Activated naive CD4-positive, alpha-beta T cell treated with anti-CD3 and anti-CD28 coated beads, Interleukin-2, amount 50 U/mL, for 16 hours (primary cell): Measurements from ENCODE around the gene ZBTB7B.
A peak's percentile ranks its signal among the peaks of the same experiment; 100 is the strongest.

ENCODE experiments used
- DNase-seq: peaks from one replicate; pipeline ENCODE4 v3.0.0-alpha.2; 2020

The ZBTB7B gene

DNA sequence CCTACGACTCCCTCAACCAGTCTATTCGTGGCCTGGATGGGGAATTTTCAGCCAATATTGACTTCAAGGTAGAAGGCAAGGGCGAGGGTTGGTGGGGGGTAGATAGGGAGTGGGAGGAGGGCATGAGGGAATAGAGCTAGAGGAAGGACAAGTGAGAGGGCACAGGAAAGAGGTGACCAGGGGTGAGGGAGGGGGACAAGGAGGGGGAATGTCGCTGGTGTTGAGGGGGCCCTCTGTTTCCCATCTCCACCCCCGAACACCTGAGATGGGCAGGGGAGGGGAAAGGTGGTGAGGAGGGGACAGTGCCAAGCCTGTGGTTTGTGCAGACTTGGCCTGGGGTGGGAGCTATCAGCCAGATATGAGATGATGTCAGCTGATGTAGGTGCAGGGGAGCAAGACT lies 40.2 kb downstream of the ZBTB7B start:
- DNase-seq: no peak

DNA sequence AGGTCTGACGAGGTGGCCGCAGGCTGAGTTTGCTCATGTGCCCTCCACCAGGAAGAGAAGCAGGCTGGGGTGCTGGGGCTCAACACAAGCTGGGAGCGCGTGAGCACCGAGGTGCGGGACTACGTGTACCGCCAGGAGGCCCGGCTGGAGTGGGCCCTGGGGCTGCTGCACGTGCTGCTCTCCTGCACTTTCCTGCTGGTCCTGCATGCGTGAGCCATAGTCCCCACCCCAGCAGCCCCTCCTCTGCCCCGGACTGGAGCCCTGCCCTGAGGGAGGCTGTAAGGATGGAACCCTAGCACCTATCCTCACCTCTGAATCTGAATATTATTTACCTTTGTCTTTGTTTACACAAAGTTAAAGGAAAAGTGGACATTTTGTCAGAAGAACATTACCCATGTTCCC lies 40.7 kb downstream of the ZBTB7B start:
- DNase-seq: no peak

DNA sequence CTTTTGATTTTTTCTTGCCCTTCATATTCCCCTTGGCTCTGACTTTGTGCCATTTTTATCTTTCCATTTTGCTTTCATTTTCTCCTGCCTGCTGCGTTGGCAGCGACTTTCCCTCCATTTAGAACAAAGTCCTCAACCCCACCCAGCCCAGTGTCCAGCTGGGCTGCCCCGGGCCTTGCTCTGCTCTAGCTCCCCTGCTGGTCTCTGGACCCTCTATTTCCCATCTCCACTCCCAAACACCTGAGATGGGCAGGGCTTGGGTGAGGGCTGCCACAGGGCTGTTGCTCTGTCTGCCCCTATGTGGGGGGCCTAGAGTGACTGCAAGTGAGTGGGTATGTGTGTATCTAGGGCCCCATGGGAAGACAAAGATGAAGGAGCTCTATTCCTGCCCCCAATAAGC lies 41.2 kb downstream of the ZBTB7B start:
- DNase-seq: no peak

DNA sequence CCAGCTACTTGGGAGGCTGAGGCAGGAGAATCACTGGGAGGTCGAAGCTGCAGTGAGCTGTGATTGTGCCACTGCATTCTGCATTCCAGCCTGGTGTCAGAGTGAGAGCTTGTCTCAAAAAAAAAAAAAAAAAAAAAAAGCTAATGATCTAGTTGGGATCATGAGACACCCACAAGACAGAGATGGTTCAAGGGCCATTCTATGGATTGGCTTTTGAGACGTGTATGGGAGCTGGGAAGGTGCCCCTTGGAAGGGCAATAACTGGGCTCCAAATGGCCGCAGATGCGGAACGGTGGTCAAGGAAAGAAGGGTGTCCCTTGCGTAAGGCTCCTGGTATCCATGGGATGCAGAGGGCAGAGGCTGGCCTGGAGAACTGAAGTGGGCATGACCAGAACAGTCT lies 41.8 kb downstream of the ZBTB7B start:
- no peak for DNase-seq

DNA sequence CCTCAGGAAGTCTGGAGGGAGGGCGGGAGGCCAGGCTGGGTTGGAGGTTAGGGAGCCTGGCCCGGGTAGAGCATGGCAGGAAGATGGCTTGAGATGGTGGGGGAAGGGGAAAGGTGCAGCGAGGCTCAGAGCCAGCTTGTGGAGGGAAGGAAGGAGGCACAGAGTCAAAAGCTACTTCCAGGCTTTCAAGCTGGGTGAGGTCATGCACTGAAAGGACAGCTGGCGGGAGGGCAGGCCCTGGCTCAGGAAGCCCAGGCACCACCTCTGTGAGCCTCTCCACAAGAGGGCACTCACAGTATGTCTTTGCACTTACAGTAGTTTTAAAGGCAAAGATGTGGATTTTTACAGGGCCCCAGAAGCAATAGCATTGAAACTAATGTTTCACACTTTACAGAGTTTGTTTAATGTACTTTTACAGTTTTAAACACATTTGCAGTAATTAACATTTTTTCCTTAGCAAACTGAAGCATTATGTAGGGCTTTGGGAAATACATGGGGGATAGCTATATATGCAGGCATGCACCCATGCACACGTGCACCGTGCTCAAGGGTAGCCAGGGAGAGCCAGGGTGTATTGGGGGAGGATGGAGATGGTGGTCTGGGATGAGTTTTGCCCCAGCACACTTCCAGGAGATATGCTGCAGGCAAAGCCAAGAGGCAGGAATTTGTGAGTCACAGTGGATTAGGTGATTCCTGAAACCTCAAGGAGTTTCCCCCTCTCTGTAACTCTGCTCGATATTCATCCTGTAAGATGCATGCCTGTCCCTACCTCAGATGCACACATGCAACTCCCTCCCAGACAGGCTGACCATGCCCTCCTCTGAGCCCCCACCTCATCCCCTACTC lies 42.4 kb downstream of the ZBTB7B start:
- DNase-seq: peak; percentile 60

DNA sequence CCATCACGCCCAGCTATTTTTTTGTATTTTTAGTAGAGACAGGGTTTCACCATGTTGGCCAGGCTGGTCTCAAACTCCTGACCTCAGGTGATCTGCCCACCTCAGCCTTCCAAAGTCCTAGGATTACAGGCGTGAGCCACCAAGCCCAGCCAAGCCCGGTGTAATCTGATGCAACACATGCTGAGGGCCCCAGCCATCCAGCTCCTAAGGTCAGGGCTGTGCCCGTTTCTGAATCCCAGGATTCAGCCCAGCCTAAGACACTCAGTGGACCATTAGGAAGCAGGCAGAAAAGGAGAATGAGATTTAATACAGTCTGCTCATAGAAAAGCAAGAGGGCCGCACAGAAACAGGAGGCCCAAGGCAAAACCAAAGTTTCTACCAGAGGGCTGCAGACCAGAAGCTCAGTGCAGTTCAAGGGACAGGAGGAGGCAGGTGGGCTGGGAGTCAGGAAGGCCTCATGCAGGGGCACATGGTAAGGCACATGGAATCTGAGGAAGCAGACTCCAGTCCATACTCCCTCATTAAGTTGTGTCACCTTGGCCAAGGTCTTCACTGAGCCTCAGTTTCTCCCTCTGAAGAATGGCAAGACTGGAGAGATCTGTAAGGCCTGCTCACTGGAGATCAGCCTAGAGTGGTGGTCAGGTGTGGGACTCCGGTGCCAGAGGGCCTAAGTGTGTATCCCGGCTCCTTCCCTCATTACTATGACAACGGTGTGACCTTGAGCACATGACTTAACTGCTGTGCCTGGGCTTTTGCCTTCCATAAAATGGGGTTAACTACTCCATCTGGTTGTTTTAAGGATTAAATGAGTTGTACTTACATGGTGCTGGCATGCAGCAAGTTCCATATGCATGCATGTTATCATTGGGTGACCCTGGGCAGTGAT lies 46.1 kb downstream of the ZBTB7B start:
- DNase-seq: no peak

DNA sequence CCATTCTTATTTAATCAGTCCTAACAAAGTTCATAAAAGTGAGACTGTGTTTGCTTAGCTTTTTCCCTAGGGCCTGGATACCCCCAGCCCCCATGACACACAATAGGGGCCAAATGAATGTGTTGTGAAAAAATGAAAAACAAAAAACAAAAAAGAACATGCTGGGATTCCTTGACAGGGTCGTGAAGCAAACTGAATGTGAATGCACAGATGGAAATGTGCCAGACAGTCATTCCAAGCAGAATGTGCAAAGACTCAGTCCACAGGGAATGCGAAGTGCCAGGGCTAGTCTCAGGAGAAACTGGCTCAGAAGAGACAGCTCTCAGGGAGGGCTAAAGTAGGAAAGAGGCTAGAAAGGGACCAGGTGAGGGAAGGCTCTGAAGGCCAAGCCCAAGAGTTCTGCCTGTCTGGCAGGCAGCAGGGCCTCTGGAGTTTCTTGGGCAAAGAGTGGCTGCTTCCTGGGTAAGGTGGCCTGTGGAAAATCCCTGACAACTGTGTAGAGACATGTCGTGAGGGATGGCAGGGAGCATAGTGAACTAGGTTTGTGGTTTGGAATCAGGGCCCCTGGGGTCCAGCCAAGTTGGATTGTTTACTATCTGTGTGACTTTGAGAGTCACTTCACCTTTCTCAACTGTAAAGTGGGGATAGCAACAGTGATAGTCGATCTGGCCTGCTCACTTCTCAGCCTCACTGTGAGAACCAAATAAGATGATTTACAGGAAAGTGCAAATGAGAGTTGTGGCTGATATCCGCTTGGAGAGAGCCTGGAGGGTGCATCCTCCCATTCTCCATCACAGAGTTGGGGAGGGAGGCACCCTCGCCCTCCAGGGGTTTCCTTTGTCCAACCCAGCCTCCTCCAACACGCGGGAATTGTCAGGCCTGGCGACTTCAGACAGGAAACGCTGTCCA lies 47.3 kb downstream of the ZBTB7B start:
- DNase-seq: no peak

DNA sequence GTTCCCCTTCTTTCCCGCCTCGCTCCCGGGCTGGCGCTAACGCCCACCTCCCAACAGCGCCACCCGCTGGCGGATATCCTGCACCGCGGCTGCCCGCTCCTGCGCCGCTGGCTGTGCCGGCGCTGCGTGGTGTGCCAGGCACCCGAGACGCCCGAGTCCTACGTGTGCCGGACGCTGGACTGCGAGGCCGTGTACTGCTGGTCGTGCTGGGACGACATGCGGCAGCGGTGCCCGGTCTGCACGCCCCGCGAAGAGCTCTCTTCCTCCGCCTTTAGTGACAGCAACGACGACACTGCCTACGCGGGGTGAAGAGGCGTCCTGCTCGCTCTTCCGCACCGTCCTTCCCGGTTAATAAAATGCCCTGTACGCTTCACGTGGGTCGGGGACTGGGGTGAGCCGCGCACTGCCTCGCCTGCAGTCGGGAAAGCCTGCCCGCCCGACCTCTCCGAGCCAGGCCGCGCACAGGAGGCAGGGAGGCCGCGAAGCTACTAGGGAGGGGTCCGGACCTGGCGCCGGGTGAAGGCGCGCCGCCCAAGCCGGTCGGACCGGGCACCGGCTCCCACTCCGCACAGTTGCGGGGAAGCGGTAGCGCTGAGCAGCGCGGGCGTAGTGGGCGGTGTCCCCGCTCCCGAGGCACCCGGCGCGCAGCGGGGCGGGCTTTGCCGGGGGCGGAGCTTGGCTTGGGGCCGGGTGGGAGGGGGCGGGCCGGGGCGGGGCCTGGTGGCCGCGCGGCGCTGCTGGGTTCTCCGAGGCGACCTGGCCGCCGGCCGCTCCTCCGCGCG lies 48.1 kb downstream of the ZBTB7B start, which contains the start of gene ADAM15:
Gene ADAM15 (plus strand): TSS at position 757 of the 782 bp plus-strand sequence. CDS start 71 bp downstream, outside the sequence.
- peak; percentile 81 for DNase-seq

DNA sequence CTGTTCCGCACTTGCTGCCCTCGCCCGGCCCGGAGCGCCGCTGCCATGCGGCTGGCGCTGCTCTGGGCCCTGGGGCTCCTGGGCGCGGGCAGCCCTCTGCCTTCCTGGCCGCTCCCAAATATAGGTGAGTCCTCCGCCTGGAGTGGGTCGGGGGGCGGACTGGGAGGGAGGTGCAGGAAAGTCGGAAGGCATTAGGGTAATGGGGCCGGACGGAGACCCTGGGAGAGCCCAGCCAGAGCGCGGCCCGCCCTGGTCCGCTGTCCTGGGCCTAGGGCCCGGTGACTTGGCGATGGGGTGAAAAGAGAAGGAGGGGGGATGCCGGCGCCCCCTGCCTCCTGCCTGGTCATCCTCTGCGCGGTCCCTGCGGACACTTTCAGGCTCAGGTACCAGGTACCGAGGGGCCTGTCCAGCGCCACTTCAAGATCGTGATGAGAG lies 48.8 kb downstream of the ZBTB7B start:
- DNase-seq: no peak

DNA sequence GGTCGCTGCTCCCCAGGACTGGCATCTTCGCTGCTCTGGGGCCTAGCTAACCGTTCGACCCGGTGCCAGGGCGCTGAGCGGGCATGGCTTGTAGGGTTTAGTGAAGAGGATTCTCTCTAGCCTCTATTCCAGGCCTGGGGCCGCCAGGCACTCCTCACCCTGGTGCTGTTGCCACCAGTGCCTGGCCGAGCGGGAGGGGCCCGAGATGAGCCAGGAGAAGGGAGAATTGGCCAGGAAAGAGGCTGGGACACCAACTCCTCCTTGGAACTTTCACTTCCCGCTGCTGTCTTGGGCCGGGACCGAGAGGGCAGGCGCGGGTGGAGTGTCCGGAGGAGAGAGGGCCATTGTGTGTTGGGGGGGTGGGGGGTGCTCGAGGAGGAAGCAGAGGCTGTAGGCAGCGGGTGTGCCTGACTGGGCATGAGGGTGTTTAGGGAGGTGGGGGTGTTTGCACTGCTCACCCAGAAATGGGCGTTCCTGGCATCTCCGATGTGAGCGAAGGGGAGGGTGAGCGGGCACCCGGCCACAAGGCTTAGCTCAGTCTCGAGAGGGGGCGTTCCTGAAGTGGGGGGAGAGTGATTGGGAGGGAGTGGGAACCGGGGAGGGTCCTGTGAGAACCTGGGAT lies 49.3 kb downstream of the ZBTB7B start:
- DNase-seq: peak; percentile 54

DNA sequence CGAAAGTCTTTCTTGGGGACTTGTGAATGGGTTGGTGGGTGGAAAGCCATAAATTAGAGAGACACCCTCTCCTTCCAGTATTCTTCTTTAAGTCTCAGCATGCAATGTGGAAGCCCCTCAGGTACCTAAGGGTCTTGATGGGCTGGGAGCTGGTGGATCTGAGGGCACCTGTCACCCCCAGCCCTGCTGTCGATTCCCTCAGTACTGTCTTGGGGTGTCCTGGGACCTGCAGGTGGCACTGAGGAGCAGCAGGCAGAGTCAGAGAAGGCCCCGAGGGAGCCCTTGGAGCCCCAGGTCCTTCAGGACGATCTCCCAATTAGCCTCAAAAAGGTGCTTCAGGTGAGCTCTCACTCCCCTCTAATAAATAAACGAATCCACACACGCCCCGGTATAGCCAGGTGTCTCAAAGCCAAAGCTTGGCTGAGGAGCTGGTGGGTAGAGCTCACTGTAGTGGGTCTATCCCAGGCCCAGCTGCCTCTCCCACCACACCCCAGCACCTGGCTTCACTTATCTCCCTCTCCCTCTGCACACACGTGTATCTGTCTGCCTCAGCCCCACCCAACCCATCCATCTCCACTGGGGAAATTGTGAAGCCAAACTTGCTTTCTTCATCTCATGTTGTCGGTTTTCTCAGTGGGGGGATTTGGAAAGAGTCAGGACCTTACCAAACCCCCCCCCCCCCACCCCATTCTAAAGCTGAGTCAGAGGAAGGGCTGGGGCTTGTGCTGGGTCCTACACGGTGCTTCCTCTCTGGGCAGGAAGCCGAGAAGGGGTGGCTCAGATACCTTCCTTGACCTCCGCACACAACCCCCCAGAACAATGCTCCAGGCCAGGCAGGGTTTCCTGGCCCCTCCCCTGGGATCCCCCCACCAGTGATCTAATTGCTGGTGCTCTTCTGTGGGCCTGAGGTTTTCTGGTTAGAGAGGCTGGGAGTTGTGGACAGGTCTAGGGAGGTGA lies 50.1 kb downstream of the ZBTB7B start:
- DNase-seq: no peak

DNA sequence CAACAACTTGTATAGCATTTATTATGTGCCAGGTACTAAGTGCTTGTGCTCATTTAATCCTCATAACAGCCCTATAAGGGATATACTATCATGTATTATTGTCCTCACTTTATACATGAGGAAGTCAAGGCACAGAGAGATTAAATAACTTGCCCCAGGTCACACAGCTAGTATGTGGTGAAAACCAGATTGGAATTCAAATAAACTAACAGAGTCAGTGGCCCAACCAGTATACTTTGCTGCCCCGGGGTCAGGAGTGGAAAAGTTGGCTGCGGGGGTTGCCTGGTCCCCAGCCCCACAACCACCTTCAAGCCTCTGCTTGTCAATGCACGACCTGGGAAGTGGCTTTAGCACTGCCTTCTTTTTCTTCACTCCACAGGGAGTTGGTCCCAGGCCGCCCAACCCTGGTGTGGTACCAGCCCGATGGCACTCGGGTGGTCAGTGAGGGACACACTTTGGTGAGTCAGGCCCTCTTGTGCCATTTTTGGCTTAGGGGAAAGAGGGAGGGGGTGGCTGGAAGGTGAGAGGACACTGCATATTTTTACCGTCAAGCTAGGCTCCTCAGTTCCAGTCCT lies 51.0 kb downstream of the ZBTB7B start:
- no peak for DNase-seq

DNA sequence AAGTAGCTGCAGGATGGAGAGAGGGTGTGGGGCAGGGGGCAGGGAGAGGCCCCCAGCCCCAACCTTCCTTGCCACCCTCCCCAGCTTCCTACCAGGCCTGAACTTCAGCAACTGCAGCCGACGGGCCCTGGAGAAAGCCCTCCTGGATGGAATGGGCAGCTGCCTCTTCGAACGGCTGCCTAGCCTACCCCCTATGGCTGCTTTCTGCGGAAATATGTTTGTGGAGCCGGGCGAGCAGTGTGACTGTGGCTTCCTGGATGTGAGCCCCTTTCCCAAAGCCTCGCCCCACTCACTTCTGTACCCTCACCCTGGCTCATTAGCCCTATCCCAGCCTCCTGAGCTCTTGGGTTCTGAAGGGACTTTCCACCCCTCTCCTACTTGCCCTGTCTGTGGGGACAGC lies 54.5 kb downstream of the ZBTB7B start:
- no peak for DNase-seq

DNA sequence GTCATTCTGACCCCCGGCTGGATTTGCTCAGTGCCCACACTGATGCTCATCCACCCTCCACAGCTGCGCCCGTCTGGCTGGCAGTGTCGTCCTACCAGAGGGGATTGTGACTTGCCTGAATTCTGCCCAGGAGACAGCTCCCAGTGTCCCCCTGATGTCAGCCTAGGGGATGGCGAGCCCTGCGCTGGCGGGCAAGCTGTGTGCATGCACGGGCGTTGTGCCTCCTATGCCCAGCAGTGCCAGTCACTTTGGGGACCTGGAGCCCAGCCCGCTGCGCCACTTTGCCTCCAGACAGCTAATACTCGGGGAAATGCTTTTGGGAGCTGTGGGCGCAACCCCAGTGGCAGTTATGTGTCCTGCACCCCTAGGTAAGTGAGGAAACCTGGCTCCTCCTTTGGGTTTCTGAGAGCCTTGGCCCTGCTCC lies 55.2 kb downstream of the ZBTB7B start:
- DNase-seq: no peak

DNA sequence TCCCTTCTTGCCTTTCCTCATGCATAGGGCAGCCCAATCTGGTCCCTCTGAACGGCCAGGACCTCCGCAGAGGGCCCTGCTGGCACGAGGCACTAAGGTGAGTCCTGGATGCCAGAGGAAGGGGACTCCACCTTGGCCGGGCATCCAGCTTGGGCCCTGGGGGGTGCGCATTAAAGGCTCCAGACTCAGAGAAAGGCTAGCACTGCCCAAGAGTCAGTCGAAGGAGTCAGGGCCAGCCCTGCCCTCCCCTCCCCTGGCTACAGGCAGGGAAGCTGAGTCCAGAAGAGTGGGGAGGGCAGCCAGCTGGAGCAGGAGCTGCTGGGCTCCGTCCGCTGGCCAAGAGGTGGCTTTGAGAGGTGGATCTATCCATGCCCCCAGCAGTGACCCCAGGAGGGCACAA lies 58.1 kb downstream of the ZBTB7B start:
- no peak for DNase-seq

DNA sequence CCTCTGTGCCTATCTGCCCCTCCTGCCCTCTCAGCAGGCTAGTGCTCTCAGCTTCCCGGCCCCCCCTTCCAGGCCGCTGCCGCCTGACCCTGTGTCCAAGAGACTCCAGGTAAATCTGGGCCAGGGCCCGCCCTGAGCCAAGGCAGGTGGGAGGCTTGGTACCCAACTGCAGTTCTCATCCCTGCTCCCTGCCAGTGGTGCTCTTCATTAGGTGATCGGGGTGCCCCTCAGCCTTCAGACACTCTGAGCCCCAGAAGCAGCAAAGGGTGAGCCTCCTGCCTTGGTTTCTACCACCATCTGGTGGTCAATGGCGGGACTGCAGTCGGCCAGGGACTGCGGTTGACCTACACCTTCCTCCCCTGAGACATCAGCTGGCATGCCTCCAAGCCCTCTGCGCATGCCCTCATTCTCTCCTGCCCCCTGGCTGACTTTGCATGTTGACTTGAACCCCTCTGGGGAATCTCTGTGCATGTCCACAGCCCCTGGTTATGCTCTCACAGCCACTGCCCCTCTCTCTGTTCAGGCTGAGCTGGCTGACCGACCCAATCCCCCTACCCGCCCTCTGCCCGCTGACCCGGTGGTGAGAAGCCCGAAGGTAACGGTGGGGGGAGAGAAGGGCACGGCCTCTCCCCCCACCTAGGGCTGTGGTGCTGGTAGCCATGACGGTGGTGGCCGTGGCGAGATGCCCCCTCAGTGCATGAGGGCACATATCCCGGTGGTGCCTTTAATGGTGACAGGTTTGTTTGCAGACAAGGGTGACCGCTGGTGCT lies 59.0 kb downstream of the ZBTB7B start:
- peak; percentile 93 for DNase-seq

DNA sequence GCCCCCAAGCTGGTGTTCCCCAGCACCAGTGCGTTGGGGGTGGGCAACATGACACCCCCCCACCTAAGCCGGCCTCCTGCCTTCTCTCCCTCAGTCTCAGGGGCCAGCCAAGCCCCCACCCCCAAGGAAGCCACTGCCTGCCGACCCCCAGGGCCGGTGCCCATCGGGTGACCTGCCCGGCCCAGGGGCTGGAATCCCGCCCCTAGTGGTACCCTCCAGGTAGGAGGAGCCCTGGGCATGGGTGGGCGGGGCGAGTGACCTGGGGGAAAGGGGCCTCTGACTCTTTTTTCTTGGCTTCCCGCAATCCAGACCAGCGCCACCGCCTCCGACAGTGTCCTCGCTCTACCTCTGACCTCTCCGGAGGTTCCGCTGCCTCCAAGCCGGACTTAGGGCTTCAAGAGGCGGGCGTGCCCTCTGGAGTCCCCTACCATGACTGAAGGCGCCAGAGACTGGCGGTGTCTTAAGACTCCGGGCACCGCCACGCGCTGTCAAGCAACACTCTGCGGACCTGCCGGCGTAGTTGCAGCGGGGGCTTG lies 59.6 kb downstream of the ZBTB7B start:
- no peak for DNase-seq

DNA sequence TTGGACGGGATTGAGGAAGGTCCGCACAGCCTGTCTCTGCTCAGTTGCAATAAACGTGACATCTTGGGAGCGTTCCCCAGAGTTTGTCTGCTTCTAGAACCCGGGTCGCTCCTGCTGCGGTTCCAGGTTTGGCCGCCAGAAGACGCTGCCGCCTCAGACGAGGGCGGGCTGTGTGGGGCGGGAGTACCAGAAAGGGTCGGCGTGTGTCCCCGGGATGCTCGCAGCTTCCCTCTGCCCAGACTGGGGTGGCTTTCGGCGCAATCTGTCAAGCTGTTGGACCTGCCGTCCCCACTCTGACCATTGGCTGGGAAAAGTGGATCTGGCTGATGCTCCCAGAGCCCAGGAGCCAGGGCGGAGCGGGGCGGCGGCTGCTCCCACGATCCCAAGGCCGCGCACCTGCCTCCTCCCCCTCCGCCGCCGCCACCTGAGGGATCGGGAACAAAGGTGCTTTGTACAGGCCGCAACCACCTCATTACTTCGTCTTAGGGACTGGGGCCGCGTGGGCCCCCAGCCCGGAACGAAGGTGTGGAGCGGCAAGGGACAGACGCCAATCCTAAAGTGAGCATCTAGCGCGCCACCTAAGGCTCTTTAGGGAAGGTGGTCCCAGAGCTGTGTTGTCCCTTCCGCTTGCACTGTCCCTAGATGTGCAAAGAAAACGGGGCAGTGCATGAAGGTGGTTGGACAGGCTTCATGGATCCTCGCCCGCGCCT lies 60.3 kb downstream of the ZBTB7B start:
- peak; percentile 81 for DNase-seq
